Prostate gland (tissue), 2 donors: Measurements from ENCODE around the gene UBE2Q2. TPM values are rescaled to one million over a fixed set of nuclear protein-coding genes. Genes with fewer than 3 reads are reported as not detected.

ENCODE experiments used
- DNase-seq: peaks from one replicate; pipeline ENCODE4 v3.0.0-alpha.2; 2019; ENCODE audit warnings: low spot score
- H3K27ac ChIP-seq, 2 donors: fragments of 200-600 bp; sonication (generic); 2 replicates each; pipeline ENCODE4 v1.5.1; 2017 to 2019
- H3K27me3 ChIP-seq: fragments of 200-600 bp; sonication (generic); replicated peaks from 2 replicates; pipeline ENCODE4 v1.5.1; 2019; ENCODE audit not compliant: insufficient read depth
- H3K36me3 ChIP-seq, 2 donors: fragments of 200-600 bp; sonication (generic); 1 replicate in 1 of 2; 2 replicates in 1 of 2; pipeline versions ENCODE4 v1.5.1 to v1.8.1; 2017 to 2019
- H3K4me1 ChIP-seq: fragments of 200-600 bp; sonication (generic); replicated peaks from 2 replicates; pipeline ENCODE4 v1.5.1; 2019
- H3K4me3 ChIP-seq, 2 donors: fragments of 200-600 bp; sonication (generic); 2 replicates each; pipeline ENCODE4 v1.5.1; 2017 to 2019
- H3K9me3 ChIP-seq: fragments of 200-600 bp; sonication (generic); 2 replicates; pipeline ENCODE4 v1.5.1; 2017
- POLR2A ChIP-seq: fragments of 450-650 bp; IDR thresholded peaks from one replicate; pipeline ENCODE4 v1.6.1; 2016; ENCODE audit warnings: antibody characterized with exemption, mild to moderate bottlenecking
- POLR2AphosphoS5 ChIP-seq: sonication (generic); formaldehyde crosslinking; IDR thresholded peaks from one replicate; pipeline ENCODE4 v1.6.1; 2017; ENCODE audit warnings: antibody characterized with exemption
- WGBS: methylation state at CpG from one replicate; pipeline ENCODE4 v1.1.5; 2018; 5-methylcytosine and 5-hydroxymethylcytosine counted together
- intact Hi-C: fragments of 100-400 bp; cut with DNase I; formaldehyde crosslinking; loops from one replicate; pipeline ENCODE4 v1.14.2; 2022
- total RNA-seq, 2 donors: library from RNA; depleted of rRNA; stranded (reverse); fragments of >200 nt; gene quantifications; one replicate each; pipeline ENCODE4 v1.1.0, GENCODE V29; 2016
- TF ChIP-seq, protein P1 (sequence below), 4 experiments: fragments of 200-600 bp in 2 of 4; fragments of 450-650 bp in 2 of 4; sonication (generic) in 2 of 4; IDR thresholded peaks; 1 replicate in 3 of 4; 2 replicates in 1 of 4; pipeline ENCODE4 v1.5.1; 2016 to 2019; ENCODE audit warnings: antibody characterized with exemption in 4 of 4, mild to moderate bottlenecking in 2 of 4, moderate library complexity in 2 of 4

UBE2Q2 gene
- total RNA-seq, 2 donors from 2014 or later: 33.1 to 67.5 TPM

DNA sequence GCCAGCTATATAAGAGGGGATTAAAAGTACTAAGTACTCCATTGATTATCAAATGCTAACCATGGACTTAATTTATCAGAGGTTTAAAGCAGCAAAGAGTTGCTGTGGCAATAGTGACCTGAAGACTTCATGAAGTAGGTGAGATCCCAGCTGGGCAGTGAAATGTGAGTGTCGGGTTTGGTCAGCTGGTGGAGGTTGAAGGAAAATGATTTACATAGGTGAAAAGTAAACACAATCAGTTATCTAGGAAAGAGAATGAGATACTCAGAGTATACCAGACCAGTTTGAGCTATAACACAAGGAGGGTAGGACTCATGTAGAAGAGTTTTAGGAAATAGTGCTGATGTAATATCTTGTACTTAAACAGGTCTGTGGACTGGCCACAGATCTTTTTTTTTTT lies 43.9 kb downstream of the UBE2Q2 start:
- WGBS: 89% methylated on average over 1 of the region's 1 CpG
- Histone ChIP-seq H3K27ac (no peak overlapping the region), H3K27me3 (no peaks in the 10 kb centered on the region), H3K4me1 (no peaks in the 10 kb centered on the region), H3K4me3 (no peak overlapping the region), H3K36me3 (no peaks in the 10 kb centered on the region), H3K9me3 (no peaks in the 10 kb centered on the region)
- TF ChIP-seq, protein P1, sequence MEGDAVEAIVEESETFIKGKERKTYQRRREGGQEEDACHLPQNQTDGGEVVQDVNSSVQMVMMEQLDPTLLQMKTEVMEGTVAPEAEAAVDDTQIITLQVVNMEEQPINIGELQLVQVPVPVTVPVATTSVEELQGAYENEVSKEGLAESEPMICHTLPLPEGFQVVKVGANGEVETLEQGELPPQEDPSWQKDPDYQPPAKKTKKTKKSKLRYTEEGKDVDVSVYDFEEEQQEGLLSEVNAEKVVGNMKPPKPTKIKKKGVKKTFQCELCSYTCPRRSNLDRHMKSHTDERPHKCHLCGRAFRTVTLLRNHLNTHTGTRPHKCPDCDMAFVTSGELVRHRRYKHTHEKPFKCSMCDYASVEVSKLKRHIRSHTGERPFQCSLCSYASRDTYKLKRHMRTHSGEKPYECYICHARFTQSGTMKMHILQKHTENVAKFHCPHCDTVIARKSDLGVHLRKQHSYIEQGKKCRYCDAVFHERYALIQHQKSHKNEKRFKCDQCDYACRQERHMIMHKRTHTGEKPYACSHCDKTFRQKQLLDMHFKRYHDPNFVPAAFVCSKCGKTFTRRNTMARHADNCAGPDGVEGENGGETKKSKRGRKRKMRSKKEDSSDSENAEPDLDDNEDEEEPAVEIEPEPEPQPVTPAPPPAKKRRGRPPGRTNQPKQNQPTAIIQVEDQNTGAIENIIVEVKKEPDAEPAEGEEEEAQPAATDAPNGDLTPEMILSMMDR (IDR thresholded peaks at IDR 0.05): no peak
- DNase-seq: no peak
- intact Hi-C loops: no loop called here

- no peaks in the 10 kb centered on the region for H3K9me3 ChIP-seq
- intact Hi-C loops: no loop called here
- DNase-seq: no peak
- TF ChIP-seq POLR2A (no peak), POLR2AphosphoS5 (no peak)
- TF ChIP-seq, protein P1 (IDR thresholded peaks at IDR 0.05): no peak
- H3K27ac ChIP-seq: no peak overlapping the region
- H3K4me3 ChIP-seq: no peak overlapping the region
- no peaks in the 10 kb centered on the region for H3K36me3 ChIP-seq
- H3K27me3 ChIP-seq: no peaks in the 10 kb centered on the region
- no peaks in the 10 kb centered on the region for H3K4me1 ChIP-seq
Observed at GRCh38 chr15:75891895-75892294, 48.6 kb downstream of the UBE2Q2 start.

DNA sequence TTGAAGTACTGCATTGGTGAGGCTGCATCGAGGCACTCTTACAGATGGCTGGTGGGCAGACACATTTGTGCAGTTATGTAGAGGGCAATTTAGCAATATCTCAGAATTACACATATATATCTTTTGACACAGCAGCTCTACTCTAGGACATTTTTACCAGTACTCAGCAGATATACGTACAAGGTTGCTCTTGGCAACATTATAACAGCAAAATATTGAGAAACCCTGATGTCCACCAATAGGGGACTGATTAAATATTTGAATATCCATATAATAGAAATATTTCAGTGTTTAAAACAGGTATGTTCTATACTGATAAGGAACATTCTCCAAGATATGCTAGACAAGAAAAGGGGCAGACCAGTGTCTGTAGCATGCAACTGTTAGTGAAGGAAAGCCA lies 52.5 kb downstream of the UBE2Q2 start:
- Histone ChIP-seq H3K27ac (no peak overlapping the region), H3K36me3 (no peaks in the 10 kb centered on the region)

DNA sequence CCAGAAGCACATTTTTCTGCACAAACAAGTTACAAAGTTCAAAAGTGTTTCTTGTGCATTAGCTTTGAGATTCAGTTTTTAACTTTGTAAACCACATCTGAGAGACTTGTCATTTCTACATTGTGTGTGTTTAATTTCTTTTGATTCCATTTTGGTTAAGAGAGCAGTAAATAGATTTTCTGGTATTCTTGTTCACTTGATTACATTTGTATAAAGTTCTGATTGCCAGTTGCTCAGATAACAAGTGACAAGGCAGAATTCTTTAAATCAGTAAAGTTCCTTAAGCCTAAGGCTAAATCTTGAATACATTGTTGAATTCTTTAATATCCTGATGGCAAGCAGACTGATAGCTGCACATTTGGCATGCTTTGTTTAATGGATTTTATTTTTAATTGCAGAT lies 57.3 kb downstream of the UBE2Q2 start:
- H3K27ac ChIP-seq: no peak overlapping the region
- H3K36me3 ChIP-seq: no peaks in the 10 kb centered on the region
- intact Hi-C loops: loop anchor here (5.0 kb wide), 1 partner anchor 58 kb away; the partner anchor contains the start of gene UBE2Q2
- no peak for DNase-seq
- H3K27me3 ChIP-seq: no peaks in the 10 kb centered on the region
- H3K4me3 ChIP-seq: no peak overlapping the region
- no peaks in the 10 kb centered on the region for H3K9me3 ChIP-seq
- peaks cover 4% of the 10 kb centered on the region for H3K4me1 ChIP-seq
- TF ChIP-seq POLR2AphosphoS5: no peak
- TF ChIP-seq, protein P1 (IDR thresholded peaks at IDR 0.05): no peak
- TF ChIP-seq POLR2A: no peak

More for the DNA sequence above, 52.5 kb downstream of the UBE2Q2 start:
- intact Hi-C loops: no loop called here
- no peak overlapping the region for H3K4me3 ChIP-seq
- H3K4me1 ChIP-seq: no peaks in the 10 kb centered on the region
- no peak for TF ChIP-seq POLR2A
- 73% methylated on average over 2 of the region's 2 CpGs for WGBS
- no peaks in the 10 kb centered on the region for H3K9me3 ChIP-seq
- DNase-seq: no peak
- no peaks in the 10 kb centered on the region for H3K27me3 ChIP-seq

DNA sequence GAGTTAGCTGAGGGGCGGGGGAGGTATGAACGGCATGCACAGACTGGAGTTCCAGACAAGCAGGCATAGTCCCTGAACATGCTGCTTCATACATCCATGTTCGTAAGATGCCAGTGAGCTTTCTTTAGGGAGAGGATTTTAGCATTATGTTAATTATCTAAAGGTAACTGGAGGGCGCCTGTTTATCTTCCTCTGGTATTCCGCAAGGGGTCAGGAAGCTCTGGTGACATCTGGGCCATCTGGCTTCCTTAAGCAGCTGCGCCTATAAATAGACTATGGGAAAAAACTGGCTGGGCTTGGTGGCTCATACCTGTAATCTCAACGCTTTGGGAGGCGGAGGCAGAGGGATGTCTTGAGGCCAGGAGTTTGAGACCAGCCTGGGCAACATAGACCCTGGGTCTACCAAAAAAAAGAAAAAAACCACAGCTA lies 58.9 kb downstream of the UBE2Q2 start:
- Histone ChIP-seq H3K27me3 (no peaks in the 10 kb centered on the region), H3K4me1 (peaks cover 4% of the 10 kb centered on the region), H3K4me3 (no peak overlapping the region), H3K36me3 (no peaks in the 10 kb centered on the region), H3K9me3 (no peaks in the 10 kb centered on the region), H3K27ac (no peak overlapping the region)
- intact Hi-C loops: loop anchor here (5.0 kb wide), 1 partner anchor 60 kb away; the partner anchor contains the start of gene UBE2Q2
- WGBS: 63% methylated on average over 8 of the region's 8 CpGs
- no peak for DNase-seq
- TF ChIP-seq, protein P1 (IDR thresholded peaks at IDR 0.05): no peak
- no peak for TF ChIP-seq POLR2AphosphoS5
- no peak for TF ChIP-seq POLR2A
